ENCODE measurements around the gene PPP2R3B. TPM values are rescaled to one million over a fixed set of nuclear protein-coding genes. Genes with fewer than 3 reads are reported as not detected.

The PPP2R3B gene
- total and polyA plus RNA-seq, 2 of the 4 experiments (the other 2 are of a cell fraction), result 13.2 to 13.3 TPM

DNA sequence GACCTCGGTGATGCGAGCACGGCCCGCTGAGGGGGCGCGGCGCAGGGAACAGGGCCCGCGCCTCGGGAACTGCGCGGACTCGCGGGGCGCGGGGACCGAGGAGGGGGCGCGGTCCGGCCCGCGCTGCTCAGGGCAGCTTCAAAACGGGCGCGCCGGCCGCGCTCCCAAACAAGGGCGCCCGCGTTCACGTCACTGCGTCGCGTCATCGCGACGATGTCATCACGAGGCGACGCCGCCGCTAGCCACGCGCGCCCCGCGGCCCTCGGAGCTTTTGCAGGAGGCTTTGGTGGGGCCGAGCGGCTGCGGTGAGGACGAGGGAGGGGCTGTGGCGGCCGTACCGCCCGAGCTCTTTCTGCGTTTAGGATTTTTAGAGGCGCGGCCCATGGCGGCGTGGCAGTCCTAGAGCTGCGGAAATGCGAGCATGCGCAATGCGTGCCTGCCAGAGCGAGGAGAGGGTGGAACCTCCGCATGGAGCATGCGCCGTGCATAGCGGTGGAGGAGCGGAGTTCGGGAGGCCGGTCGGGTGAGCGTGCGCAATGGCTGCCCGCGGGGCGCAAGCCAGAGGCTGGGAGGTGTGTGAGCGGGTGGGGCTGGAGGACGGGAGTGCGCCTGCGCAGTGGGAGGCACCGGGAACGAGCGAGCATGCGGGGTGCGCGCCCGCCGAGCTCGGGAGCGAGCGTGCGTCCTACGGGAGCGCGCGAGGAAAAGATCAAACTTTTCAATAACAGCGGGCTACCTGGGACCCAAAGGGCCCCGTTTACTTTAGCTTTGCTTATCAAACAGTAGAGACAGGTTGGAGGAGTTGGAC, at the start of gene PPP2R3B (continued):
- TF ChIP-seq MXI1 (IDR thresholded peaks at IDR 0.05; ENCODE audit: borderline replicate concordance, low read depth, low read length) (peak; percentile 96), RFX5 (IDR thresholded peaks at IDR 0.05; ENCODE audit: low read depth, low read length) (no peak), MAZ (IDR thresholded peaks at IDR 0.05; ENCODE audit: borderline replicate concordance, low read depth, low read length) (peak; percentile 97), FOS (IDR thresholded peaks at IDR 0.05; ENCODE audit: low read depth, low read length) (no peak), BHLHE40 (IDR thresholded peaks at IDR 0.05; ENCODE audit: low read depth, low read length) (no peak), MAFK (IDR thresholded peaks at IDR 0.05; ENCODE audit: low read depth, low read length) (no peak), RCOR1 (IDR thresholded peaks at IDR 0.05; ENCODE audit: insufficient replicate concordance, low read length) (no peak), POLR2A (IDR thresholded peaks at IDR 0.05; ENCODE audit: low read depth, low read length) (peak; percentile 90)
